Measurements from ENCODE around the gene DCBLD1. TPM values are rescaled to one million over a fixed set of nuclear protein-coding genes. Genes with fewer than 3 reads are reported as not detected.

Gene DCBLD1
- total RNA-seq, 1 donor from 2014 or later = 7.5 TPM

DNA sequence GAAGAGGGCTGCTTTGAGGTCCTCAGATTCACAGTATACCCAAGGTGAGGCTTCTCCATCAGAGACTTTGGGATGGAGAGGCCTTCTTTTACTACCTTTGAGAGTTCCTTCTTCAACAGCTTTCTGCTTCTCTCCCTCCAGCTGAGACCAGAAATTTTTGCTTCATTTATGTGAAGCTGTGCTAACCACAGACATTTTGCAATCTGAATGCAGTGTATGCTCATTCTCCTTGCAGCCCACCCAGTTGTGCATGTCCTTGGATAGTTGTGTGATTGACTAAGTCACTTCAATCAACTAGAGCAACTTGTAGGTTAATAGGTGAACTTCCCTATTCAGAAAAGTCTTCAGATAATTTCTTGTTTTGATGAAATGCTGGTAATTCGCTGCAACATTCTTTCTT lies 20.1 kb downstream of the DCBLD1 start:
- H3K9me3 ChIP-seq (ENCODE audit: low read depth) = no peaks in the 10 kb centered on the region
- no peaks in the 10 kb centered on the region for H3K27me3 ChIP-seq
- H3K9ac ChIP-seq = no peak overlapping the region
- Mint-ChIP-seq H3K27ac (no peak overlapping the region), H3K4me3 (no peak overlapping the region), H3K9me3 (no peaks in the 10 kb centered on the region), H3K4me1 (peaks cover 17% of the 10 kb centered on the region), H3K36me3 (no peaks in the 10 kb centered on the region), H3K27me3 (ENCODE audit: insufficient read depth, low read depth) (peaks cover 2% of the 10 kb centered on the region)
- H3K4me2 ChIP-seq = no peak overlapping the region
- H3K4me3 ChIP-seq = no peak overlapping the region
- no peaks in the 10 kb centered on the region for H3K36me3 ChIP-seq
- H3F3A ChIP-seq (ENCODE audit: low read depth) = no peaks in the 10 kb centered on the region
- no peak overlapping the region for H2AFZ ChIP-seq (replicated peaks)
- TF ChIP-seq EZH2 (IDR thresholded peaks at IDR 0.05) = no peak
- no peak for TF ChIP-seq CTCF (IDR thresholded peaks at IDR 0.05)
- TF ChIP-seq EZH2phosphoT487 (IDR thresholded peaks at IDR 0.05) = no peak
- H3K4me1 ChIP-seq = peaks cover 11% of the 10 kb centered on the region
- H3K79me2 ChIP-seq (ENCODE audit: low read depth) = no peaks in the 10 kb centered on the region
- H3K27ac ChIP-seq = no peak overlapping the region
- DNase-seq (ENCODE audit: low spot score) = no peak
- no peaks in the 10 kb centered on the region for H4K20me1 ChIP-seq (ENCODE audit: low read depth)

GRCh38 chr6:117503211-117503610 lies 20.7 kb downstream of the DCBLD1 start:
- Histone ChIP-seq H3K27ac (no peak overlapping the region), H2AFZ (replicated peaks) (no peak overlapping the region), H3K36me3 (no peaks in the 10 kb centered on the region), H3K4me3 (no peak overlapping the region), H3K27me3 (no peaks in the 10 kb centered on the region), H3F3A (ENCODE audit: low read depth) (no peaks in the 10 kb centered on the region), H3K4me1 (peaks cover 11% of the 10 kb centered on the region), H3K9me3 (ENCODE audit: low read depth) (no peaks in the 10 kb centered on the region), H3K9ac (no peak overlapping the region), H3K79me2 (ENCODE audit: low read depth) (no peaks in the 10 kb centered on the region), H3K4me2 (no peak overlapping the region), H4K20me1 (ENCODE audit: low read depth) (no peaks in the 10 kb centered on the region)
- no peak overlapping the region for H3K4me3 Mint-ChIP-seq
- no peaks in the 10 kb centered on the region for H3K36me3 Mint-ChIP-seq
- no peaks in the 10 kb centered on the region for H3K9me3 Mint-ChIP-seq
- no peak for DNase-seq (ENCODE audit: low spot score)
- peaks cover 2% of the 10 kb centered on the region for H3K27me3 Mint-ChIP-seq (ENCODE audit: insufficient read depth, low read depth)
- H3K4me1 Mint-ChIP-seq = peaks cover 20% of the 10 kb centered on the region
- no peak overlapping the region for H3K27ac Mint-ChIP-seq
- no peak for TF ChIP-seq EZH2 (IDR thresholded peaks at IDR 0.05)
- TF ChIP-seq CTCF (IDR thresholded peaks at IDR 0.05) = no peak
- TF ChIP-seq EZH2phosphoT487 (IDR thresholded peaks at IDR 0.05) = no peak

- Histone ChIP-seq H2AFZ (replicated peaks) (no peak overlapping the region), H3K79me2 (ENCODE audit: low read depth) (no peaks in the 10 kb centered on the region), H3K9me3 (ENCODE audit: low read depth) (no peaks in the 10 kb centered on the region), H4K20me1 (ENCODE audit: low read depth) (no peaks in the 10 kb centered on the region), H3K27ac (no peak overlapping the region), H3K9ac (no peak overlapping the region), H3F3A (ENCODE audit: low read depth) (no peaks in the 10 kb centered on the region), H3K4me2 (peak overlapping the region; percentile 13), H3K4me1 (peaks cover 11% of the 10 kb centered on the region), H3K4me3 (no peak overlapping the region), H3K36me3 (no peaks in the 10 kb centered on the region), H3K27me3 (no peaks in the 10 kb centered on the region)
- TF ChIP-seq EZH2phosphoT487 (IDR thresholded peaks at IDR 0.05) (no peak), EZH2 (IDR thresholded peaks at IDR 0.05) (no peak)
- Mint-ChIP-seq H3K36me3 (no peaks in the 10 kb centered on the region), H3K9me3 (no peaks in the 10 kb centered on the region), H3K27ac (no peak overlapping the region), H3K27me3 (ENCODE audit: insufficient read depth, low read depth) (peaks cover 2% of the 10 kb centered on the region), H3K4me3 (no peak overlapping the region), H3K4me1 (peaks cover 20% of the 10 kb centered on the region)
- peak; percentile 13 for DNase-seq (ENCODE audit: low spot score)
Observed at GRCh38 chr6:117504478-117505144, 22.1 kb downstream of the DCBLD1 start.

- Histone ChIP-seq H3K36me3 (no peaks in the 10 kb centered on the region), H3F3A (ENCODE audit: low read depth) (no peaks in the 10 kb centered on the region), H3K9ac (no peak overlapping the region), H3K9me3 (ENCODE audit: low read depth) (no peaks in the 10 kb centered on the region), H4K20me1 (ENCODE audit: low read depth) (no peaks in the 10 kb centered on the region), H3K27me3 (no peaks in the 10 kb centered on the region), H3K27ac (no peak overlapping the region), H3K4me2 (peak overlapping the region; percentile 13), H2AFZ (replicated peaks) (no peak overlapping the region), H3K4me3 (no peak overlapping the region), H3K79me2 (ENCODE audit: low read depth) (no peaks in the 10 kb centered on the region), H3K4me1 (peaks cover 11% of the 10 kb centered on the region)
- Mint-ChIP-seq H3K36me3 (no peaks in the 10 kb centered on the region), H3K4me3 (no peak overlapping the region), H3K4me1 (peaks cover 20% of the 10 kb centered on the region), H3K27me3 (ENCODE audit: insufficient read depth, low read depth) (peaks cover 2% of the 10 kb centered on the region), H3K27ac (no peak overlapping the region), H3K9me3 (no peaks in the 10 kb centered on the region)
- no peak for DNase-seq (ENCODE audit: low spot score)
- TF ChIP-seq EZH2phosphoT487 (IDR thresholded peaks at IDR 0.05) (no peak), EZH2 (IDR thresholded peaks at IDR 0.05) (no peak), CTCF (IDR thresholded peaks at IDR 0.05) (no peak)
Observed at GRCh38 chr6:117505311-117505710, 22.8 kb downstream of the DCBLD1 start.

Measured in neural progenitor cell (in vitro differentiated cells).